ENCODE results near the gene RXRA. TPM values are rescaled to one million over a fixed set of nuclear protein-coding genes. Genes with fewer than 3 reads are reported as not detected.

Gene RXRA
- total and polyA plus RNA-seq, 5 donors from 2014 or later = 0.29 to 13.6 (median 1.4) TPM

- Mint-ChIP-seq H3K9me3 (no peaks in the 10 kb centered on the region), H3K27ac (no peak overlapping the region)
- H3K36me3 ChIP-seq (ENCODE audit: control insufficient read depth, insufficient read depth, low read length) = peaks cover 2% of the 10 kb centered on the region
Observed at GRCh38 chr9:134433101-134433500, 106.8 kb downstream of the RXRA start.

GRCh38 chr9:134433909-134434882, 107.9 kb downstream of the RXRA start:
- H3K4me3 ChIP-seq (ENCODE audit: low read depth, low read length) = no peak overlapping the region
- ATAC-seq (ENCODE audit: low read depth in 2 of 2) (no peak), DNase-seq (no peak)
- H3K4me3 Mint-ChIP-seq = no peak overlapping the region
- H3K4me1 ChIP-seq (ENCODE audit: control insufficient read depth, insufficient read depth, low read length, poor library complexity, severe bottlenecking) = no peaks in the 10 kb centered on the region
- peaks cover 8% of the 10 kb centered on the region for H3K36me3 Mint-ChIP-seq
- no peaks in the 10 kb centered on the region for H3K27me3 ChIP-seq (ENCODE audit: control insufficient read depth, insufficient read depth, low read length)
- no peak overlapping the region for H3K27ac ChIP-seq (ENCODE audit: insufficient read depth, low read length, poor library complexity, severe bottlenecking)
- peaks cover 2% of the 10 kb centered on the region for H3K36me3 ChIP-seq (ENCODE audit: control insufficient read depth, insufficient read depth, low read length)
- H3K27me3 Mint-ChIP-seq = no peaks in the 10 kb centered on the region
- H3K27ac Mint-ChIP-seq = no peak overlapping the region
- no peaks in the 10 kb centered on the region for H3K9me3 Mint-ChIP-seq
- H3K4me1 Mint-ChIP-seq = no peaks in the 10 kb centered on the region
- H3K9me3 ChIP-seq (ENCODE audit: control insufficient read depth in 2 of 2, low read length in 2 of 2) = no peaks in the 10 kb centered on the region

More at GRCh38 chr9:134433101-134433500, 106.8 kb downstream of the RXRA start:
- Histone ChIP-seq H3K4me1 (ENCODE audit: control insufficient read depth, insufficient read depth, low read length, poor library complexity, severe bottlenecking) (no peaks in the 10 kb centered on the region), H3K4me3 (ENCODE audit: low read depth, low read length) (no peak overlapping the region), H3K9me3 (ENCODE audit: control insufficient read depth in 2 of 2, low read length in 2 of 2) (no peaks in the 10 kb centered on the region), H3K27me3 (ENCODE audit: control insufficient read depth, insufficient read depth, low read length) (no peaks in the 10 kb centered on the region), H3K27ac (ENCODE audit: insufficient read depth, low read length, poor library complexity, severe bottlenecking) (no peak overlapping the region)
- DNase-seq (no peak), ATAC-seq (ENCODE audit: low read depth in 2 of 2) (no peak)
- Mint-ChIP-seq H3K4me3 (no peak overlapping the region), H3K36me3 (peaks cover 8% of the 10 kb centered on the region), H3K4me1 (no peaks in the 10 kb centered on the region), H3K27me3 (no peaks in the 10 kb centered on the region)

- Mint-ChIP-seq H3K27me3 (no peaks in the 10 kb centered on the region), H3K4me3 (no peak overlapping the region), H3K27ac (no peak overlapping the region), H3K36me3 (peaks cover 8% of the 10 kb centered on the region), H3K4me1 (peaks cover 0 to under 1% (median 0%) of the 10 kb centered on the region in 4 donors), H3K9me3 (no peaks in the 10 kb centered on the region)
- no peak for DNase-seq
- Histone ChIP-seq H3K9me3 (ENCODE audit: control insufficient read depth in 2 of 2, low read length in 2 of 2) (no peaks in the 10 kb centered on the region), H3K4me1 (ENCODE audit: control insufficient read depth, insufficient read depth, low read length, poor library complexity, severe bottlenecking) (no peaks in the 10 kb centered on the region), H3K27ac (ENCODE audit: insufficient read depth, low read length, poor library complexity, severe bottlenecking) (no peak overlapping the region), H3K36me3 (ENCODE audit: control insufficient read depth, insufficient read depth, low read length) (peaks cover 2% of the 10 kb centered on the region), H3K27me3 (ENCODE audit: control insufficient read depth, insufficient read depth, low read length) (no peaks in the 10 kb centered on the region), H3K4me3 (ENCODE audit: low read depth, low read length) (no peak overlapping the region)
- ATAC-seq (ENCODE audit: low read depth in 2 of 2) = no peak
Observed at GRCh38 chr9:134434894-134435506, 108.7 kb downstream of the RXRA start.

- Mint-ChIP-seq H3K27ac (peak overlapping the region in 2 of 3 donors; percentile 79 to 88), H3K27me3 (no peaks in the 10 kb centered on the region), H3K4me1 (peaks cover 0 to 5% (median 0%) of the 10 kb centered on the region in 4 donors), H3K36me3 (peaks cover 8% of the 10 kb centered on the region), H3K4me3 (no peak overlapping the region), H3K9me3 (no peaks in the 10 kb centered on the region)
- Histone ChIP-seq H3K27me3 (ENCODE audit: control insufficient read depth, insufficient read depth, low read length) (no peaks in the 10 kb centered on the region), H3K9me3 (ENCODE audit: control insufficient read depth in 2 of 2, low read length in 2 of 2) (no peaks in the 10 kb centered on the region), H3K4me1 (ENCODE audit: control insufficient read depth, insufficient read depth, low read length, poor library complexity, severe bottlenecking) (no peaks in the 10 kb centered on the region), H3K27ac (ENCODE audit: insufficient read depth, low read length, poor library complexity, severe bottlenecking) (no peak overlapping the region), H3K4me3 (ENCODE audit: low read depth, low read length) (no peak overlapping the region), H3K36me3 (ENCODE audit: control insufficient read depth, insufficient read depth, low read length) (no peaks in the 10 kb centered on the region)
- no peak for DNase-seq
- no peak for ATAC-seq (ENCODE audit: low read depth in 2 of 2)
Observed at GRCh38 chr9:134435550-134436378, 109.5 kb downstream of the RXRA start.

GRCh38 chr9:134436379-134436762, 110.1 kb downstream of the RXRA start:
- Mint-ChIP-seq H3K27ac (peak overlapping the region in 1 of 3 donors; percentile 79), H3K27me3 (no peaks in the 10 kb centered on the region), H3K36me3 (peaks cover 8% of the 10 kb centered on the region), H3K9me3 (no peaks in the 10 kb centered on the region), H3K4me3 (no peak overlapping the region), H3K4me1 (peaks cover 0 to 5% (median under 1%) of the 10 kb centered on the region in 4 donors)
- Histone ChIP-seq H3K27me3 (ENCODE audit: control insufficient read depth, insufficient read depth, low read length) (no peaks in the 10 kb centered on the region), H3K4me1 (ENCODE audit: control insufficient read depth, insufficient read depth, low read length, poor library complexity, severe bottlenecking) (no peaks in the 10 kb centered on the region), H3K27ac (ENCODE audit: insufficient read depth, low read length, poor library complexity, severe bottlenecking) (no peak overlapping the region), H3K4me3 (ENCODE audit: low read depth, low read length) (no peak overlapping the region), H3K9me3 (ENCODE audit: control insufficient read depth in 2 of 2, low read length in 2 of 2) (no peaks in the 10 kb centered on the region), H3K36me3 (ENCODE audit: control insufficient read depth, insufficient read depth, low read length) (no peaks in the 10 kb centered on the region)
- ATAC-seq (ENCODE audit: low read depth in 2 of 2) (no peak), DNase-seq (no peak)

GRCh38 chr9:134436911-134437310, 110.7 kb downstream of the RXRA start:
- H3K4me3 Mint-ChIP-seq = no peak overlapping the region
- peaks cover 0 to 5% (median 1%) of the 10 kb centered on the region in 4 donors for H3K4me1 Mint-ChIP-seq
- H3K27ac ChIP-seq (ENCODE audit: insufficient read depth, low read length, poor library complexity, severe bottlenecking) = no peak overlapping the region
- H3K27me3 Mint-ChIP-seq = no peaks in the 10 kb centered on the region
- no peaks in the 10 kb centered on the region for H3K9me3 Mint-ChIP-seq
- no peak for ATAC-seq (ENCODE audit: low read depth in 2 of 2)
- H3K27ac Mint-ChIP-seq = no peak overlapping the region
- H3K4me3 ChIP-seq (ENCODE audit: low read depth, low read length) = no peak overlapping the region
- no peaks in the 10 kb centered on the region for H3K4me1 ChIP-seq (ENCODE audit: control insufficient read depth, insufficient read depth, low read length, poor library complexity, severe bottlenecking)
- H3K9me3 ChIP-seq (ENCODE audit: control insufficient read depth in 2 of 2, low read length in 2 of 2) = no peaks in the 10 kb centered on the region
- peaks cover 8% of the 10 kb centered on the region for H3K36me3 Mint-ChIP-seq
- no peaks in the 10 kb centered on the region for H3K27me3 ChIP-seq (ENCODE audit: control insufficient read depth, insufficient read depth, low read length)
- no peaks in the 10 kb centered on the region for H3K36me3 ChIP-seq (ENCODE audit: control insufficient read depth, insufficient read depth, low read length)
- no peak for DNase-seq

GRCh38 chr9:134437403-134438194, 111.3 kb downstream of the RXRA start:
- Mint-ChIP-seq H3K27ac (no peak overlapping the region), H3K4me1 (peaks cover 0 to 7% (median 1%) of the 10 kb centered on the region in 4 donors), H3K4me3 (no peak overlapping the region), H3K36me3 (peaks cover 8% of the 10 kb centered on the region), H3K9me3 (no peaks in the 10 kb centered on the region), H3K27me3 (no peaks in the 10 kb centered on the region)
- no peaks in the 10 kb centered on the region for H3K36me3 ChIP-seq (ENCODE audit: control insufficient read depth, insufficient read depth, low read length)
- no peak for ATAC-seq (ENCODE audit: low read depth in 2 of 2)
- no peaks in the 10 kb centered on the region for H3K9me3 ChIP-seq (ENCODE audit: control insufficient read depth in 2 of 2, low read length in 2 of 2)
- no peaks in the 10 kb centered on the region for H3K27me3 ChIP-seq (ENCODE audit: control insufficient read depth, insufficient read depth, low read length)
- DNase-seq = no peak
- H3K27ac ChIP-seq (ENCODE audit: insufficient read depth, low read length, poor library complexity, severe bottlenecking) = no peak overlapping the region
- peaks cover 3% of the 10 kb centered on the region for H3K4me1 ChIP-seq (ENCODE audit: control insufficient read depth, insufficient read depth, low read length, poor library complexity, severe bottlenecking)
- no peak overlapping the region for H3K4me3 ChIP-seq (ENCODE audit: low read depth, low read length)

All from CD4-positive, CD25-positive, alpha-beta regulatory T cell (primary cell).